Keratinocyte (primary cell): ENCODE measurements around the gene PLK5. TPM values are rescaled to one million over a fixed set of nuclear protein-coding genes. Genes with fewer than 3 reads are reported as not detected.

Source experiments
- DNase-seq: peaks from one replicate; pipeline ENCODE4 v3.0.0-alpha.2; 2011; ENCODE audit warnings: low read depth, missing footprints, low spot score
- FAIRE-seq: peaks from 2 replicates; lab custom pipeline; 2011; peaks lifted over from hg19 to GRCh38; lab: Jason Lieb, UNC
- H2AFZ ChIP-seq: 2 replicates; pipeline ENCODE4 v1.6.0; 2012; ENCODE audit warnings: low read length, control low read depth, inconsistent platforms; ENCODE audit not compliant: control insufficient read depth
- H3K27ac ChIP-seq: 2 replicates; pipeline ENCODE4 v1.5.1; 2011; ENCODE audit warnings: low read length; ENCODE audit not compliant: control insufficient read depth, insufficient read depth
- H3K27me3 ChIP-seq: 3 replicates; pipeline ENCODE4 v1.6.0; 2011; ENCODE audit warnings: low read length; ENCODE audit not compliant: control insufficient read depth, insufficient read depth; ENCODE audit errors: extremely low read depth
- H3K36me3 ChIP-seq, 2 experiments: 2 replicates in 1 of 2; 3 replicates in 1 of 2; pipeline ENCODE4 v1.5.1; 2011; ENCODE audit warnings: low read length in 2 of 2, mild to moderate bottlenecking in 1 of 2; ENCODE audit not compliant: control insufficient read depth in 2 of 2, insufficient read depth in 2 of 2; ENCODE audit errors: extremely low read depth in 1 of 2
- H3K4me1 ChIP-seq: 3 replicates; pipeline ENCODE4 v1.5.1; 2011; ENCODE audit warnings: low read length; ENCODE audit not compliant: control insufficient read depth, insufficient read depth; ENCODE audit errors: extremely low read depth
- H3K4me2 ChIP-seq: 3 replicates; pipeline ENCODE4 v1.6.0; 2011; ENCODE audit warnings: low read depth, low read length; ENCODE audit not compliant: control insufficient read depth, insufficient read depth; ENCODE audit errors: extremely low read depth
- H3K4me3 ChIP-seq, 3 experiments: fragments of 200-600 bp in 1 of 3; sonication (generic) in 1 of 3; 2 replicates in 2 of 3; 3 replicates in 1 of 3; pipeline ENCODE4 v1.5.1; 2011 to 2016; ENCODE audit warnings: low read length in 3 of 3, mild to moderate bottlenecking in 3 of 3, control low read depth in 2 of 3, inconsistent platforms in 1 of 3, low read depth in 1 of 3, mixed read lengths in 1 of 3, mixed run types in 1 of 3, moderate library complexity in 1 of 3; ENCODE audit not compliant: control insufficient read depth in 2 of 3, insufficient read depth in 2 of 3; ENCODE audit errors: extremely low read depth in 1 of 3
- H3K79me2 ChIP-seq: 2 replicates; pipeline ENCODE4 v1.6.0; 2012; ENCODE audit warnings: low read length; ENCODE audit not compliant: control insufficient read depth, insufficient read depth
- H3K9ac ChIP-seq: 3 replicates; pipeline ENCODE4 v1.6.0; 2011; ENCODE audit warnings: low read length; ENCODE audit not compliant: control insufficient read depth, insufficient read depth; ENCODE audit errors: extremely low read depth
- H3K9me1 ChIP-seq: 3 replicates; pipeline ENCODE4 v1.6.0; 2011; ENCODE audit warnings: low read length; ENCODE audit not compliant: control insufficient read depth, insufficient read depth; ENCODE audit errors: extremely low read depth
- H3K9me3 ChIP-seq: 2 replicates; pipeline ENCODE4 v1.5.1; 2012; ENCODE audit warnings: low read depth, low read length; ENCODE audit not compliant: control insufficient read depth
- H4K20me1 ChIP-seq: 3 replicates; pipeline ENCODE4 v1.6.0; 2011; ENCODE audit warnings: low read length; ENCODE audit not compliant: control insufficient read depth, insufficient read depth; ENCODE audit errors: extremely low read depth
- EZH2 ChIP-seq: IDR thresholded peaks from one replicate; pipeline ENCODE4 v1.6.1; 2012; ENCODE audit warnings: inconsistent platforms, mild to moderate bottlenecking, low read length, moderate library complexity
- dilution Hi-C: fragments of 300-500 bp; cut with MboI; formaldehyde crosslinking; loops from one replicate; pipeline ENCODE4 v1.7.0; 2020; ENCODE audit warnings: low sequenced_read_pairs; ENCODE audit not compliant: extremely low pct_ligation_motif_present
- polyA plus RNA-seq, 5 experiments: library from polyadenylated mRNA; depleted of rRNA in 3 of 5; stranded (reverse) in 3 of 5; stranded (forward) in 1 of 5; unstranded in 1 of 5; fragments of >200 nt; gene quantifications; 1 replicate in 1 of 5; 2 replicates in 3 of 5; 3 replicates in 1 of 5; pipeline versions ENCODE4 v1.2.1 to v1.2.3, GENCODE V29; 2011 to 2012; ENCODE audit warnings: missing spikeins in 2 of 5, low read depth in 1 of 5, low replicate concordance in 1 of 5
- TF ChIP-seq, protein P1 (sequence below), 3 experiments: IDR thresholded peaks in 1 of 3; conservative IDR thresholded peaks in 1 of 3; optimal IDR thresholded peaks in 1 of 3; 2 replicates in 2 of 3; 3 replicates in 1 of 3; pipeline versions ENCODE3 to v1.5.1; 2011; ENCODE audit warnings: low read length in 3 of 3, mild to moderate bottlenecking in 3 of 3, moderate library complexity in 2 of 3, control low read depth in 1 of 3, inconsistent platforms in 1 of 3; ENCODE audit not compliant: insufficient read depth in 2 of 3; ENCODE audit errors: extremely low read depth in 1 of 3

Gene PLK5
- polyA plus RNA-seq, 1 donor (not counting 4 experiments of a cell fraction or from before 2014, with no cell fraction given) = 0.05 TPM

- H3K9ac ChIP-seq = no peak overlapping the region
- H3K79me2 ChIP-seq = peaks cover 4% of the 10 kb centered on the region
- TF ChIP-seq, protein P1, sequence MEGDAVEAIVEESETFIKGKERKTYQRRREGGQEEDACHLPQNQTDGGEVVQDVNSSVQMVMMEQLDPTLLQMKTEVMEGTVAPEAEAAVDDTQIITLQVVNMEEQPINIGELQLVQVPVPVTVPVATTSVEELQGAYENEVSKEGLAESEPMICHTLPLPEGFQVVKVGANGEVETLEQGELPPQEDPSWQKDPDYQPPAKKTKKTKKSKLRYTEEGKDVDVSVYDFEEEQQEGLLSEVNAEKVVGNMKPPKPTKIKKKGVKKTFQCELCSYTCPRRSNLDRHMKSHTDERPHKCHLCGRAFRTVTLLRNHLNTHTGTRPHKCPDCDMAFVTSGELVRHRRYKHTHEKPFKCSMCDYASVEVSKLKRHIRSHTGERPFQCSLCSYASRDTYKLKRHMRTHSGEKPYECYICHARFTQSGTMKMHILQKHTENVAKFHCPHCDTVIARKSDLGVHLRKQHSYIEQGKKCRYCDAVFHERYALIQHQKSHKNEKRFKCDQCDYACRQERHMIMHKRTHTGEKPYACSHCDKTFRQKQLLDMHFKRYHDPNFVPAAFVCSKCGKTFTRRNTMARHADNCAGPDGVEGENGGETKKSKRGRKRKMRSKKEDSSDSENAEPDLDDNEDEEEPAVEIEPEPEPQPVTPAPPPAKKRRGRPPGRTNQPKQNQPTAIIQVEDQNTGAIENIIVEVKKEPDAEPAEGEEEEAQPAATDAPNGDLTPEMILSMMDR (optimal IDR thresholded peaks at IDR 0.05 in 1 of 3, IDR thresholded peaks at IDR 0.05 in 1 of 3, conservative IDR thresholded peaks at IDR 0.05 in 1 of 3; ENCODE audit: extremely low read depth in 1 of 3, insufficient read depth in 2 of 3, low read length in 3 of 3) = no peak
- no peak for TF ChIP-seq EZH2
- no peak overlapping the region for H2AFZ ChIP-seq
- dilution Hi-C loops = no loop called here
- peaks cover 11% of the 10 kb centered on the region for H3K27me3 ChIP-seq
- DNase-seq (no peak), FAIRE-seq (no peak)
- no peak overlapping the region for H3K4me3 ChIP-seq
- H3K27ac ChIP-seq = no peak overlapping the region
- H3K36me3 ChIP-seq = peaks cover 0 to 6% of the 10 kb centered on the region in 2 experiments
- H3K9me3 ChIP-seq = no peaks in the 10 kb centered on the region
- H3K4me1 ChIP-seq = no peaks in the 10 kb centered on the region
- H3K4me2 ChIP-seq = no peak overlapping the region
- H4K20me1 ChIP-seq = no peaks in the 10 kb centered on the region
- H3K9me1 ChIP-seq = no peaks in the 10 kb centered on the region
These were observed 47.5 kb downstream of the PLK5 start for GRCh38 chr19:1571358-1571757.

DNA sequence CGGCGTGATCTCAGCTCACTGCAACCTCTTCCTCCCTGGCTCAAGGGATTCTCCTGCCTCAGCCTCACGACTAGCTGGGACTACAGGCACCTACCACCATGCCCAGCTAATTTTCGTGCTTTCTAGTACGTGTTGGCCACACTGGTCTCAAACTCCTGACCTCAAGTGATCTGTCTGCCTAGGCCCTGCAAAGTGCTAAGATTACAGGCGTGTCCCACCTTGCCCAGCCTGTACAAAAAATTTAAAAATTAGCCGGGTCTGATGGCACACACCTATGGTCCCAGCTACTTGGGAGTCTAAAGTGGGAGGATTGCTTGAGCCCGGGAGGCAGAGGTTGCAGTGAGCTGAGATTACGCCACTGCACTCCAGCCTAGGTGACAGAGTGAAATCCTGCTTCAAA is 48.9 kb downstream of the PLK5 start:
- H3K9me3 ChIP-seq = no peaks in the 10 kb centered on the region
- no peaks in the 10 kb centered on the region for H3K9me1 ChIP-seq
- H2AFZ ChIP-seq = no peak overlapping the region
- H3K9ac ChIP-seq = no peak overlapping the region
- no peaks in the 10 kb centered on the region for H4K20me1 ChIP-seq
- H3K4me3 ChIP-seq = no peak overlapping the region
- no peak overlapping the region for H3K4me2 ChIP-seq
- dilution Hi-C loops = no loop called here
- no peaks in the 10 kb centered on the region for H3K4me1 ChIP-seq
- no peak for DNase-seq
- H3K79me2 ChIP-seq = no peaks in the 10 kb centered on the region
- H3K27me3 ChIP-seq = peaks cover 11% of the 10 kb centered on the region
- FAIRE-seq = no peak
- TF ChIP-seq, protein P1 (optimal IDR thresholded peaks at IDR 0.05 in 1 of 3, IDR thresholded peaks at IDR 0.05 in 1 of 3, conservative IDR thresholded peaks at IDR 0.05 in 1 of 3; ENCODE audit: extremely low read depth in 1 of 3, insufficient read depth in 2 of 3, low read length in 3 of 3) = no peak
- no peak for TF ChIP-seq EZH2
- H3K36me3 ChIP-seq = peaks cover 0 to 10% of the 10 kb centered on the region in 2 experiments
- no peak overlapping the region for H3K27ac ChIP-seq
